CD4-positive, alpha-beta T cell treated with Interleukin-21 for 1 hour (primary cell): ENCODE measurements around the gene HES3.

Experiments used
- DNase-seq: peaks from one replicate; pipeline ENCODE4 v3.0.0-alpha.2; 2020

The HES3 gene

GRCh38 chr1:6246497-6247467 is 2.8 kb downstream of the HES3 start:
- DNase-seq, result peak; percentile 78

GRCh38 chr1:6247651-6248050 is 3.7 kb downstream of the HES3 start:
- DNase-seq, result no peak

GRCh38 chr1:6248161-6248776 is 4.3 kb downstream of the HES3 start:
- DNase-seq, result no peak

DNA sequence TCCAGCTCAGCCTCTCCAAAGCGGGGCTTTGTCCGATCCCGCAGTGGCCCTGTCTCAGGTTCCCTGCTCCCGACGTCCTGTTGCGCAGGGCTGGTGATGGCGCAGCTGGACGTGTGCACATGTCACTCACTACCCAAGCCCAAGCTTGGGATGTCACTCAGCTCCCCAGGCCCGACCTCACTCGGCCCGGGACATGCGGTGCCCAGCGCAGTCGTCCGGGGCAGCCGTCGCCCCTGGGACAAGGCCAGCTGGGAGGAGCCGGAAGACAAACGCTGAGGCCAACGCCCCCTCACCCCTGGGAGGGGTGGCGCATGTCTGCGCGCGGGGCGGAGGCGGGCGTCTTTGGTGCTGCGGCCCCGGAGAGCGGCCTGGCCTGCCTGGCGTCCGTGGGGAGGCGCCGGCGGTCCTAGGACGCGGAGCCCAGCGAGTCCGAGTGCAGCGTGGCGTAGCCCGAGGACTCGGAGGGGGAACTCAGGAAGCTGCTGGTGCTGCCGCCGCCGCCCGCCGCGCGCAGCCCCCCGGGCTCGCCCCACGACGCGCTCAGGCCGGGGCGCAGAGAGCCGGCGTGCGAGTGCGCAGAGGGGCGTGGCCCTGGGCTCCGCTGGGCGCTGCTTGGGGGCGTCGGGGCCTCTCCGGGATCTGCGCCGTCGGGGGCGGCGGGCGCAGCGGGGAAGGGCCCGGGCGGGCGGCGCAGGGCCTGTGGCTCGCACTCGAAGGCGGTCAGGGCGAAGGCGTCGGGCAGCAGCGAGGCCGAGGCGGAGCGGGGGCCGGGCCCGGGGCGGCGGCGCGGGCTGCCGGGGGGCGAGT is 5.2 kb downstream of the HES3 start:
- DNase-seq, result no peak

- DNase-seq, result no peak
Observed at GRCh38 chr1:6249739-6250689, 6.0 kb downstream of the HES3 start.

DNA sequence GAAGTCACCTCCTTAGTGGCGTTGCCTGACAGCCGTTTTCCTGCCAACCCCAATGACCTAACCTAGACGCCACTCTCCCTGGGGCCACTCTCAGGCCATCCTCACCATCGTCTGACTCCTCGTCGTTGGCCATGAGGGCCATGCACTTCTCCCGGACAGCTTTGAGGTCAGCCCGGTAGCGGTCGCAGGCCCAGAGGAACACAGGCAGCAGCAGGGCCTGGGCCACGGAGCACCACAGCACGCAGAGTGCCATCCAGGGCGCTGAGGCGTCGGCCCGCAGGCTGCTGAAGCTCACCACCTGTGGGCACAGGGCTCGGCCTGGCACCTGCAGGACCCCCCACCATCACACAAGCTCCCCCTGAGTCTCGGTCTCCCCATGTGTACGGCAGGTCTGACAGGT is 7.3 kb downstream of the HES3 start:
- no peak for DNase-seq

- DNase-seq, result no peak
Observed at GRCh38 chr1:6251681-6252373, 7.8 kb downstream of the HES3 start.

DNA sequence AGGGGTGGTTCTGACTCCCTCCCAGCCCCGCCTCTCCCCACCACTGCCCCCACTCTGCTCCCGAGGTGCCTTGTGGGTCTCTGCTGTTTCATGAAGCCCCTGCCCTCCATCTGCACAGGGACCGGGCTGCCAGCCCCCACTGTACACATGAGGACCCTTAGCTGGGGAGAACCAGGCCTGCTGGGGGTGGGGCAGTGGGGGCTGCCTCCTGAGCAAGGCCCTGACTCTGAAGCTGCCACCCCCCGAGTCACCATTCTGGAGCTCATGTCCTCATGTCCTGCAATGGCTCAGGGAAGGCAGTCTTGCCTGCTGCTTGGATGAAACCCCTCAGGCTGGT is 8.4 kb downstream of the HES3 start:
- no peak for DNase-seq

DNA sequence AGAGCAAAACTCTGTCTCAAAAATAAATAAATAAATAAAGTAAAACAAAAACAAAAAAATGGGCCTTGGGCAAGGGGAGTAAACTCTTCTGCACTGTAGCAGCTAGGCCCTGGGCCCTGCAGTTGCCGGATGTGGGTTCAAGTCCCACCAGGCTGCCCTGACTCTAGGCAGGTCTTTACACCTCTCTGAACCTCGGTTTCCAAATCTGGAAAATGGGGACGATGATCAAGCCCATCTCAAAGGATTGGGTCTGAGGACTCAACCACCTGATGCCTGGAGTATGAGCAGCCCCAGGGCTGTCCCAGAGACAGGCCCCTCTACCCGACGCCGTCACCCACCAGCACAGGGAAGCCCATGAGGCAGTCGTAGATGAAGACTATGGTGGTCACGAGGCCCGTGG is 9.4 kb downstream of the HES3 start:
- no peak for DNase-seq

DNA sequence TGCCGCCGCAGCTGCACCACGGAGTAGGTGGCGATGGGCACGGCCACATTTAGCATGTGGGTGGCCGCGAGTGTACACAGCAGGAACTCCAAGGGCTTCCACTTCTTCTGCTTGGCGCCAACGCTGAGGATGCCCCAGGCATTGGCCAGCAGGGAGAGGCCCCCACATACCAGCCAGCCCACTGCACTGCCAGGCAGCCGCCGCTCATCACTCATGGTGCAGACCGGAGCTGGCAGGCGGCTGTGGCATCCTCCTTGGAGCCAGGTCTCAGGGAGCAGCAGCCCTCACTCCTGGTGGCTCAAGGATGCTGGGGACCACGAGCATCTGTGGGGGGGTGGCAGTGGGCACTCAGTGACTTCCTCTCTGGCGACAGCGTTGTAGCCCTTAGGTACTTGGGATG is 10.7 kb downstream of the HES3 start:
- no peak for DNase-seq

DNA sequence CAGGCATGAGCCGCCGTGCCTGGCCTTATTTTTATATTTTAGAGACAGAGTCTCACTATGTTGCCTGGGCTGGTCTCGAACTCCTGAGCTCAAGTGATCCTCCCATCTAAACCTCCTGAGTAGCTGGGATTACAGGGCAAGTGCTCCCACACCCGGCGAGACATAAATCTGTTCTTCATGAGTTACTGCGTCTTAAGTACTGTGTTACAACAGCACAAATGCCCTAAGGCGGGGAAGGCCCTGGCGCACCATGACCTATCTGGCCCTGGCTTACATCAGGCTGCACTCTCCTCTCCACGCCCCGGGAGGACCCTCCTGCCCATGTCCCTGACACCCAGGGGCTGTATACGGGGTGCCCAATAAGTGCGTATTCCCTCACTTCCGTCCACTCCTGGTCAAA is 12.7 kb downstream of the HES3 start:
- no peak for DNase-seq

DNA sequence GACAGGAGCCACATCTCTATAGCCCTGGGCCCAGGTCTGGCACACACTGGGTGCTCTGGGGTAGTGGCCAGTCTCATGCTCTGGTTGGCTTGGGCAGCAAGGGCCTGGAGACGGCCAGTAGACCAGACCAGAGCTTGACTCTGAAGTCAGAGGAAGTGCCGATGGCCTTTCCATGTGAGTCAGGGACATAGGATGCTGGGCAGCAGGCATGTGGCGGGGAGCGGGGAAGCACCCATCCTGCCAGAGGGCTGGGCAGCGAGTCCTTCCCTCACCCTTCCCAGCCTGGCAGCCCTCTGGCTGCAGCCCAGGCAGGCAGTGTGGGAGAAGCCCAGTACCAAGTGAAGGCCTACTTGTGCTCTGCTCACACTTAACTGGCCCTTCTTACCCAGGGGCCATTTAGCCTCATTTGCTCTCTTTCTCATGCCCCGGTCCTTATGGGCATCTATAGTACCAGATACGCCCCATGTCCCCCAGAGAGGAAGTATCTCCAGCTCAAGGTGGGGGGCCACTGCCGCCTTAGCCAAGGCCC is 13.6 kb downstream of the HES3 start:
- DNase-seq, result no peak

- no peak for DNase-seq
Observed at GRCh38 chr1:6258675-6259074, 14.7 kb downstream of the HES3 start.

DNA sequence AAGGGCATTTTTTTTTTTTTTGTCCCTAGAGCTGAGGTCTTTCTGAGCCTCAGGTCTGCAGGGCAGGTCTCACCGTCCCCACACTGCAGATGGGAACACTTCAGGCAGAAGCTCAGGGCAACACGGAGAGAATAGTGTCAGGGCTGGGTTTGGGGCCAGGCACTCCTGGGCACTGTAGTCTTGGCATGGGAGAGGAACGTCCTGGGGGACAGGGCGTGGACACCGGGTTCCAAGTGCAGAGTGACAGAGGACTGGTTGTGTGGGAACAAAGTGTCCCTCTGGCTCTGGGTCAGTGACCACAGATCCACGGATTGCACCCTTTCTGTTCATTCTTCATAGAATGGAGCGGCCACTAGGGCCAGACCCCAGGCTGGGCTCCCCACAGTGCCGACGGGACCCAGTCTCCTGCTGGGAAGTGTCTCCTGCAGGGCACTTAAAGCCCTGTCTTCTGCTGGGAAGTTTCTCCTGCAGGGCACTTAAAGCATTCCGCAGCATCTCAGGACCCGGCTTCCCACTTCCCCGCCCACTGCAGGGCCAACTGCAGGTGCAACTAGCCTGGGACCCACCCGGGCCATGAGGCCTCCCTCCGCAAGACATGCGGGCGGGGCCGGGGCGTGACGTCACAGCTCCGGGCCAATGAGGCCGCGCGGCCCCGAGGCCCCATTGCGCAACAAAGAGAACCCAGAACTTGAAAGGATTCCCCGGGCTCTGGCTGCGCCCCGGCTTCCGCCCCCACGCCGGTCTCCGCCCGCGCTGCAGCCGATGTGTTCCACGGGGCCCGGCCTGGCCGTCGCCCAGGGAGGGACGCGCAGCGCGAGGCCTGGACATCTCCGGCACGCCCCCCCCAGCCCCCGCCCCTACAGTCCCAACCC is 15.7 kb downstream of the HES3 start:
- DNase-seq, result peak; percentile 82

DNA sequence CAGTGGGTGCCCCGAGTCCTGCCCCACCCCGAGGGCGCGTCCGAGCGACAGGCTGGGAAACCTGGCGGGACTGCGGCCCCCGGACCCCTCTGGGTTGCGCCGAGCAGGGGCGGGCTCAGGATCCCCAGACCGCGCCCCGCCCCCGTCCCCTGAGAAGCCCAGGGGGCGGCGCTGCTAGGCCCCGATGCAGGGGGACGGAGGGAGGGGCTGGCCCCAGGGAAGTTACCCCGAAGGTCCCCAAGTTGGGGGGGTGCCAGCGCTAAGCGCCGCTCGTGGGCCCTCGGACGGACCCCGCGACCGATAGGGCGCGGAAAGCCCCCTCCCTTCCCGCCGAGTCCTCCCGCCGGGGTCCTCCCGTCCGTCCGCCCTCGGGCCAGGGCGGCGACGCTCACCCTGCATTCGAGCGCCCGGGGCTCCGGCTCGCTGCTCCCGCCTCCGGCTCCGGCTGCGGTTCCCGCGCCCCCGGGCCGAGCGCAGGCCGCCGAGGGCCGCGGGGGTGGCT is 16.5 kb downstream of the HES3 start:
- DNase-seq, result peak; percentile 12

GRCh38 chr1:6260961-6261614 is 17.1 kb downstream of the HES3 start, which contains the start of gene GPR153:
TSS of gene GPR153 (minus strand) at chr1:6261098. CDS start at chr1:6254905, 6,193 bp downstream.
- peak; percentile 41 for DNase-seq

DNA sequence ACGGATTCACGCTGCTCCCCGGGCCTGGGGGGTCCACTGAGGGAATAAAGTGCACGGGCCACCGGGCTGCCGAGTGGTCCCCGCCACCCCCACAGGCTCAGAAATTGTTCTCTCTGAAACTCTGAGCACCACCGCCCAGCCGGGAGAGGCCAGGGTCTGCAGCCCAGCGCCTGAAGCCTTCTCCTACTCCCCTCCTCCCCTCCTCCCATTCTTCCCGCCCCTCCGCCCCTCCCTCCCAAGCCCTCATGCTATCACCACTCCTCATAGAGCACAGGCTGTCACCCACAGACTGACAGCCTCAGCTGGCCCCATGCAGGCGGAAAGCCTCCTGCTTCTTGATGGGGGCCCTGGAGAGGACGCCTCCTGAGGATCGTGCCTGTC is 17.6 kb downstream of the HES3 start:
- no peak for DNase-seq

- no peak for DNase-seq
Observed at GRCh38 chr1:6262555-6263420, 18.8 kb downstream of the HES3 start.

GRCh38 chr1:6263716-6264115 is 19.7 kb downstream of the HES3 start:
- DNase-seq, result no peak
